Nephron (organoid): ENCODE results near the gene NT5DC2.

Experiments
- H3K27ac Mint-ChIP-seq, 3 experiments: 2 replicates each; pipeline ENCODE4 v1.8.0; 2020; ENCODE audit warnings: mixed read lengths in 3 of 3, mild to moderate bottlenecking in 2 of 3, moderate library complexity in 1 of 3
- H3K27me3 Mint-ChIP-seq: 2 replicates; pipeline ENCODE4 v1.8.0; 2021; ENCODE audit warnings: low read depth, mild to moderate bottlenecking, moderate library complexity, mixed read lengths
- H3K36me3 Mint-ChIP-seq: 2 replicates; pipeline ENCODE4 v1.8.0; 2020; ENCODE audit warnings: low read depth, mixed read lengths
- H3K4me1 Mint-ChIP-seq: 2 replicates; pipeline ENCODE4 v1.8.0; 2020; ENCODE audit warnings: mixed read lengths
- H3K4me3 Mint-ChIP-seq, 3 experiments: 2 replicates each; pipeline ENCODE4 v1.8.0; 2020; ENCODE audit warnings: mild to moderate bottlenecking in 3 of 3, mixed read lengths in 3 of 3, moderate library complexity in 2 of 3
- H3K9me3 Mint-ChIP-seq: 2 replicates; pipeline ENCODE4 v1.8.0; 2020; ENCODE audit warnings: mixed read lengths
- TF ChIP-seq, protein P1 (sequence below), 3 experiments: fragments of 200-600 bp; sonication (generic); IDR thresholded peaks; one replicate each; pipeline ENCODE4 v1.5.0; 2021; ENCODE audit warnings: antibody characterized with exemption in 3 of 3; ENCODE audit not compliant: unreplicated experiment in 3 of 3

NT5DC2 gene

GRCh38 chr3:52490939-52491526 lies 42.6 kb downstream of the NT5DC2 start:
- Mint-ChIP-seq H3K4me3 (no peak overlapping the region), H3K27me3 (no peaks in the 10 kb centered on the region), H3K36me3 (peaks cover 29% of the 10 kb centered on the region), H3K9me3 (no peaks in the 10 kb centered on the region), H3K4me1 (peaks cover 5% of the 10 kb centered on the region), H3K27ac (peak overlapping the region in 1 of 3 experiments; percentile 1)
- TF ChIP-seq, protein P1, sequence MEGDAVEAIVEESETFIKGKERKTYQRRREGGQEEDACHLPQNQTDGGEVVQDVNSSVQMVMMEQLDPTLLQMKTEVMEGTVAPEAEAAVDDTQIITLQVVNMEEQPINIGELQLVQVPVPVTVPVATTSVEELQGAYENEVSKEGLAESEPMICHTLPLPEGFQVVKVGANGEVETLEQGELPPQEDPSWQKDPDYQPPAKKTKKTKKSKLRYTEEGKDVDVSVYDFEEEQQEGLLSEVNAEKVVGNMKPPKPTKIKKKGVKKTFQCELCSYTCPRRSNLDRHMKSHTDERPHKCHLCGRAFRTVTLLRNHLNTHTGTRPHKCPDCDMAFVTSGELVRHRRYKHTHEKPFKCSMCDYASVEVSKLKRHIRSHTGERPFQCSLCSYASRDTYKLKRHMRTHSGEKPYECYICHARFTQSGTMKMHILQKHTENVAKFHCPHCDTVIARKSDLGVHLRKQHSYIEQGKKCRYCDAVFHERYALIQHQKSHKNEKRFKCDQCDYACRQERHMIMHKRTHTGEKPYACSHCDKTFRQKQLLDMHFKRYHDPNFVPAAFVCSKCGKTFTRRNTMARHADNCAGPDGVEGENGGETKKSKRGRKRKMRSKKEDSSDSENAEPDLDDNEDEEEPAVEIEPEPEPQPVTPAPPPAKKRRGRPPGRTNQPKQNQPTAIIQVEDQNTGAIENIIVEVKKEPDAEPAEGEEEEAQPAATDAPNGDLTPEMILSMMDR (IDR thresholded peaks at IDR 0.05; ENCODE audit: unreplicated experiment in 3 of 3): no peak

GRCh38 chr3:52490035-52490938 lies 43.4 kb downstream of the NT5DC2 start:
- Mint-ChIP-seq H3K4me1 (peaks cover 5% of the 10 kb centered on the region), H3K36me3 (peaks cover 34% of the 10 kb centered on the region), H3K4me3 (no peak overlapping the region), H3K27me3 (no peaks in the 10 kb centered on the region), H3K9me3 (no peaks in the 10 kb centered on the region), H3K27ac (peak overlapping the region in 1 of 3 experiments; percentile 1)
- TF ChIP-seq, protein P1 (IDR thresholded peaks at IDR 0.05; ENCODE audit: unreplicated experiment in 3 of 3): no peak

GRCh38 chr3:52489453-52489852 lies 44.2 kb downstream of the NT5DC2 start:
- Mint-ChIP-seq H3K4me3 (no peak overlapping the region), H3K27ac (no peak overlapping the region), H3K9me3 (no peaks in the 10 kb centered on the region), H3K36me3 (peaks cover 35% of the 10 kb centered on the region), H3K27me3 (no peaks in the 10 kb centered on the region), H3K4me1 (peaks cover 11% of the 10 kb centered on the region)
- TF ChIP-seq, protein P1 (IDR thresholded peaks at IDR 0.05; ENCODE audit: unreplicated experiment in 3 of 3): no peak

DNA sequence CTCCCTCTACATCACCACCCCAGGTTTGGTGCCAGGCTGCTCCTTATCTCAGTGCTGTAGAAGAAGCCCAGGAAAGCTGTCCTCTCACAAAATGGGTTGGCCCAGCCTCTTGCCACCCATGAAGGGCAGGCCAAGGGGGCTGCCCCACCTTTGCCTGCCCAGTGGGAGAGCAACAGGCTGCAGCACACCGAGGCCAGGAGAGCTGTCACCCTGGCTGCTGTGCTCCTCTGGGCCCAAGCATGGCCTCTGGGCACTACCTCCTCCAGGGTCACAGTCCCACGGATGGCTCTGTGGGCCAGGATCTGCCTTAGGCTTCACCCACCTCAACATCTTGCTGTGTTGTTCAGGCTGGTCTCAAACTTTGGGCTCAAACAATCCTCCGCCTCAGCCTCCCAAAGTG lies 44.9 kb downstream of the NT5DC2 start:
- Mint-ChIP-seq H3K4me3 (no peak overlapping the region), H3K36me3 (peaks cover 39% of the 10 kb centered on the region), H3K4me1 (peaks cover 19% of the 10 kb centered on the region), H3K27me3 (no peaks in the 10 kb centered on the region), H3K9me3 (no peaks in the 10 kb centered on the region), H3K27ac (no peak overlapping the region)
- TF ChIP-seq, protein P1 (IDR thresholded peaks at IDR 0.05; ENCODE audit: unreplicated experiment in 3 of 3): no peak

GRCh38 chr3:52487788-52488691 lies 45.6 kb downstream of the NT5DC2 start:
- H3K27ac Mint-ChIP-seq: no peak overlapping the region
- H3K4me1 Mint-ChIP-seq: peaks cover 26% of the 10 kb centered on the region
- peaks cover 40% of the 10 kb centered on the region for H3K36me3 Mint-ChIP-seq
- H3K9me3 Mint-ChIP-seq: no peaks in the 10 kb centered on the region
- H3K4me3 Mint-ChIP-seq: no peak overlapping the region
- no peaks in the 10 kb centered on the region for H3K27me3 Mint-ChIP-seq
- TF ChIP-seq, protein P1 (IDR thresholded peaks at IDR 0.05; ENCODE audit: unreplicated experiment in 3 of 3): no peak
